Stimulated activated CD4-positive, alpha-beta T cell treated with anti-CD3 and anti-CD28 coated beads, Interleukin-4, amount 100 ng/mL, for 24 hours (primary cell): ENCODE results near the gene DISC1.

Experiments used
- DNase-seq: peaks from one replicate; pipeline ENCODE4 v3.0.0-alpha.2; 2020

DISC1 gene

DNA sequence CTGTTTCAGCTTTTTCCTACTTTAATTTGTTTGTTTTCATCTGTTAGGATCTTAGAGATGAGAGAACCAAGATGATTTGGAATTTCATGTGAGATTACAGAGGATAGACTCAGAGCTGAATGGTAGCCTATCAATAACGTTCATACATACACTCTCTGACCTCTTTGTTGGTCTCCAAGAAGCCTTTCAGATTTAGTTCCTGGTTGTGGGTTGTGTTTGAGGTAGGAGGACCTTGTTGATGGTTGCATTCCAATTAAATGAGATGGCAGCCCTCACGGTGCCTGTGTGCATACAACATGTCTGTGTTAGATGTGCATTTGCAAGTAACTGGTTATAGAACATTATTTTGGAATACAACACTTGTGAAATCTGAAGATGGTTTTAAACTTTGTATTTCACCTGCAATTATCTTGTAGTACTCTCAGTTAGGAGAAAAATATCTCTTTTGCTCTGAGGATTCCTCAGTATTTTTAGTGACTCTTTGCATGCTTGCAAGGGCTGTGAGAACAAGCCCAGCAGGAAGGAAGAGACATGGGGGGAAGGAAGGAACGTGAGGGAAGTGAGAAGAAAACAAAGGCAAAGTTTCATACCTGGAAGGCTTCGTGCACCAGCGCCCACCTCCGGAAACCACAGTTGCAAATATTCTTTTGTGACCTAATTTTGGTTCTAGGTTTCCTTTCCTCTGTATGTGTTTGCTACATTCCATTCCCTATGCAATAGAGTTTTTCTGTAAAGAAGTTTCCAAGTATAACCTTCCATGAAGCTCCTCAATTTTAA lies 291.8 kb downstream of the DISC1 start:
- peak; percentile 18 for DNase-seq

DNA sequence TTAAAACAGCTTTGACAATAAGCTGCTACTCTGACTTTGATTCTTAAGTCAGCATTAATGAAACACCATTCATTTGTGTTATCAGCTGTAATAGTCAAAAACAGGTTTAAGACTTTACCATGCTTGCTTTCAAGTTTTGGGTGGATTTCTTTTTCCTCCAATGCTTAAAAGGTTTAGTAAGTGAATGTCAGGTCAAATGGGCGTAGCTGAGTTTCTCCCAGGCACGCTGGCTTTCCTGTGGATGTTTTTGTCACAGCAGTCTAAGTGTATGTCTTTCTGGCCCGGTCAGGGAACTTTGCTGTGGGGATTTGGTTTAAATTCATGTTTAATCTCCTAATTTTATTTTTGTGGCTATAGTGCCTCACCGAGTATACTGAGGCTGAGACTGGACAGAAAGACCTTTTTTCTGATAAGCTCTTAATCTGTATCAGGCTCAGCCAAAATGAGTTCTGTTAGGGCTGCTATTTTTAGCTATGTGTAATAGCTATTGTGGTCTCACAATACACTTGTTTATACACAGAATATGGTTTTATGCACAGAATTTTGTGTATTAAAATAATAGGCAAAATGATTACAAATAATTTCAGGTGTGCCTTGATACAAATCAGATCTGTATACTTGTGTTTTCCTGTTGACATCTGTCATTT lies 292.8 kb downstream of the DISC1 start:
- no peak for DNase-seq

DNA sequence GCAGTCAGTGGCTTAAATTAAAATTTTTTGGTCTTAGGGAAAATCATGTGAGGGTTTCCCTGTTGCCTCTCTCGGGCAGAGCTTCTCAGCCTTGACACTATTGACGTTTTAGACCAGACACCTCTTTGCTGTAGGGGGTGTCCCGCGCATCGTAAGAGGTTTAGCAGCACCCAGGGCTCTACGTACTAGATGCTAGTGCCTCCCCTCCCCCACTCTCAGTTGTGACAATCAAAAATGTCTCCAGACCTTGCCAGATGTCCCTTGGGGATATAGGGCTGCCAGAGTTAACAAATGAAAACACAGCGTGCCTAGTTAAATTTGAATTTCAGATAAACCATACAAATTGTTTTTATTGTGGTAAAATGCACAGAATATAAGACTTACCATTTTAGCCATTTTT lies 293.3 kb downstream of the DISC1 start:
- peak; percentile 12 for DNase-seq

DNA sequence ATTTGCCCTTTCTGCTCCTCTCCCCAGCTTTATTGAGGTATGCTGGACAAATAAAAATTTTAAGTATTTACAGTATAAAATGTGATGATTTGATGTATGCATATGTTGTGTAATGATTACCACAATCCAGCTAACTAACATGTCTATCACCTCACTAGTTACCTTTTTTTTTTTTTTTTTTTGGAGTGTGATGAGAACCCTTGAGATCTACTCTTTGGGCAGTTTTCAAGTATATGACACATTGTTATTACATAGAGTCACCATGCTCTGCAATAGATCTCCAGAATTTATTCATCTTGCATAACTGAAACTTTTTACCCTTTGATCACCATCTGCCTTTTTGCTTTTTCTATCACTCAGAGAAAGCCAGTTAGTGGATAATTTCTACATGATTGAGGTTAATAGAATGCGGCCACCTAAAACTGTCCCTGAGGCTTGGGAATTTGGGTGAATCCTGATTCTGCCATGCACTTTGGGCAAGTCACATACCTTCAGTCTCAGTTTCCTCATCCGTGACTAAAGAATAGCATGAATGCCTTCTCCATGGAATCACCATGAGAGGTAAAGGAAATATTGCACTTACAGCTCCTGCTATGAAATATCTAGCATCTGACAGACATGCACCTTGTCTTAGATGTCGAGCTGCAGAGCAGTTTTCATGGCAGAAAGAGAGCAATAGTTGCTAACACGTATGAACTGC lies 295.2 kb downstream of the DISC1 start:
- no peak for DNase-seq

DNA sequence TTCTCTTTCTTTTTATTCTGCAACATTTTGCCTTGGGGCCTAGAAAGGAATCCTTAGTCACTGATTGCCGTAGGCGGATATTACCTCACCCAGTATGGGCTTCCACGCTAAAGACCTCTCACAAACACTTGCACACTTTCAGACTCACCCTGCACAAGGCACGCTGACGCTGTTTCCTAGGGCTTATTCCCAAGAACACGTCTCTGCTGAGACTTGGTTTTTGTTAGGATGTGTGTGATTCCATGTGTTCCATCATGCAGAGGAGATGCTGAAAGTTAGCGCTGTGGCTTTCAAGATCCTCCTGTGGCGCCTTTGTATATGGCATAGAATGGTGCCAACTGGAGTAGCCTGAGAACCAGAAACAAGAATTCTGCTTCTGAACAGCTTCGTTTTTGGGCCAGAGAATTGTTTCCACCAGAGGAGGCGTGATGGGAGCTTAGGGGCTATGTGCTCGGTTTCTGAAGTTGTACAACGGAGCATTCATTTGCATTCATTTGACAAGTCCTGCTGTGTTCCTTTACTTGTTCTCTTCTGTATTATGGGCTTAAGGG lies 297.0 kb downstream of the DISC1 start:
- DNase-seq, result no peak

DNA sequence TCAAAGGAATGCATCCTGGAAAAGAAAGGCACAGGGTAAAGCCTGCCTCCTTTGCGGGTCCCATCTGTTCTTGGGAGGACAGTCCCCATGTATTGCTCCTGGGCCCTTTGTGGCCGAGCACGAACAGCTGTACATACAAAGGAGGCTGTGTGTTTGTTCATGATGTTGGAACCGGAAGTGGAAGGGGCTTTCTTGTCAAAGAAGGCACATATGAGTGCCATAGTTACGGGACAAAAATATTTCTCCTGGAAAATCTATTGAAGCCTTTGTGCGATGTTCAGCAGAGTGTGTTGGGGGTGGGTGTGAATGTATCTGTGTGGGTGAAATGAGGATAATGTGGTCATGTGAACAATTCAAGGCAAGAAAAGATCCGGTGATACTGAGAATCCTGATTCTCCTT lies 297.6 kb downstream of the DISC1 start:
- DNase-seq, result no peak

DNA sequence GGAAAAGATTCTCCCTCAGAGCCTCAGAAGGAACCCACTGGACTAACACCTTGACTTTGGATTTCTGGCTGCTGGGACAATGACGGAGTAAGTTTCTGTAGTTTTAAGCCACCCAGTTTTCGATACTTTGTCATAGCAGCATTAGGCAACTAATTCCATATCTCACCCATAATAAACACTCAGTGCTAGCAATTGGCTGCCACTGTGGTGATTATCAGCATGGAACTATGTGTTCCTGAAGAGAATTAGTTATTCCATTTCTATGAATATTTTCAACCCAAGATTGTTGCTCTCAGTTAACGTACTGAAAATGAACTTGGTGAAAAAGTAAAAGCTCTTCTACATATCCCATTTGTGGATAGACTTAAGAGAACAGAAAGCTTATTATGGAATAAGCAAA lies 299.3 kb downstream of the DISC1 start:
- no peak for DNase-seq

DNA sequence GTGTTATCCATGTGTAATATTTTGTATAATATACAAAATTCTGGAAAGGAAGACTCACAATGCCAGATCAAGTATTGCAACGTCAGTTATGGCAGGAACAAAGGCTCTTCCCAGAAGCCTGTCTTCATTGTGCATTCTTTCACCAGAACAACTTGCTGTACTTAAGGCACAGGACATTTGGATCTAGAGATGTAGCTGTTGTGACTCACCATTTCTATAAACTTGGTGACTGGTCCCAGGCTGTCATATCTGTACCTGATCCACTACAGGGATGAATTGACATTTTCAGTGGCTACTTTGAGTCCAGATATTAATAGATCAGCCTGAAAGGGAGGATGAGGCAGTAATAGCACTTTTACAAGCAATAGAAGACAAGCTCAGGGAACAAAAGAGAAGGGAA lies 299.8 kb downstream of the DISC1 start:
- no peak for DNase-seq

DNA sequence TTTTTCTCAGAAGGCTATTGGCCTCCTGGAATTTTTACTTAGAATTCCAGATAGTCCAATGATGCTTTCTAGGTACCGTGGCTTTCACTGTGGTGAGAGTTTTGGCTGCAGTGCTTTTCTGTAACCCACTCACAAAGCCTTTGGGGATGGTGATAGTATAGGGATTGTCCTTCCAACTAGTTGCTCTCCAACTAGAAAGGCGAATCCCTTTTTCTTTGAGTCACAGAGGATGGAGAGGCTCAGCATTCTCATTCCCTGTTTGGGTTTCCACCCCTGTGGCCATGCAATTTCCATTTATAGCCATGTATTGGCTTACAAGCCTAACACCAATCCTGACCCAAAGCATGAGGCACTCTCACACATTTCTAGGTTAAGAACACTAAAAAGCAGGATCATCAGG lies 300.3 kb downstream of the DISC1 start:
- DNase-seq, result no peak

DNA sequence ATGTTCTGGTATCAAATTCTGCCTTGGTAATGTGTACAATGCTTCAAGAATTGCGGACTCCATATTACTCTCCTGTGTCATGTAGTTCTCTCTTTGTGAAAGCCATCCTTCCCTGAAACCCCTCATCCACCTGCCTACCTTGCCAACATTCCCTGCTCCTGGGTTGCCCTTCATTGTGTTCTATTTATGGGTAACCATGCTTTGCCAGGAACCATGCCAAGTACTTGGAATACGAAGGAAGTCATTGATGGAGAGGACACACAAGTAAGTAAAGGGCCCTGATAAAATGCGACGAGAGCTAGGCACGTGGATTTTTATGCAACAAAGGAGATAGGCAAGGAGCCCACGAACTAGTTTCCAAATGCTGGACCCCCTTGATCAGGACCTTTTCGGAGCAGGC lies 300.8 kb downstream of the DISC1 start:
- no peak for DNase-seq

DNA sequence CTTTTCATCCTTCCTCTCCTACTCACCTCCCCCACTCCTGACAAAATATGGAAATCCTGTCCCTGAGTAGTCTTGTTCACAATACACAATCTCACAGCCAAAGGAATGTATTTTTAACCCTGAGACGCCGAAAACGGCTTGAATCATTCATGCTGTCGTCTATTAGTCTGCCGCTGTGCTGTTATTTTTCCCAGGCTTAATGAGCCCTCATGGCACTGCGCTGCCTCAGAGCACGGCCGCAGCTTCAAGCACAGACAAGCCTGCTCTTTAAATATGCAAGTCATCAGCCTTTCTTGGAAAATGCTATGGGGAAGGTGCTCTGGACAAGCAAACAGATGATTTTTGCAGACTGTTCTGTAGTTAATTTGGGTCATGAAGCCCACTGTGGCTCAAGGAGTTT lies 302.7 kb downstream of the DISC1 start:
- no peak for DNase-seq

DNA sequence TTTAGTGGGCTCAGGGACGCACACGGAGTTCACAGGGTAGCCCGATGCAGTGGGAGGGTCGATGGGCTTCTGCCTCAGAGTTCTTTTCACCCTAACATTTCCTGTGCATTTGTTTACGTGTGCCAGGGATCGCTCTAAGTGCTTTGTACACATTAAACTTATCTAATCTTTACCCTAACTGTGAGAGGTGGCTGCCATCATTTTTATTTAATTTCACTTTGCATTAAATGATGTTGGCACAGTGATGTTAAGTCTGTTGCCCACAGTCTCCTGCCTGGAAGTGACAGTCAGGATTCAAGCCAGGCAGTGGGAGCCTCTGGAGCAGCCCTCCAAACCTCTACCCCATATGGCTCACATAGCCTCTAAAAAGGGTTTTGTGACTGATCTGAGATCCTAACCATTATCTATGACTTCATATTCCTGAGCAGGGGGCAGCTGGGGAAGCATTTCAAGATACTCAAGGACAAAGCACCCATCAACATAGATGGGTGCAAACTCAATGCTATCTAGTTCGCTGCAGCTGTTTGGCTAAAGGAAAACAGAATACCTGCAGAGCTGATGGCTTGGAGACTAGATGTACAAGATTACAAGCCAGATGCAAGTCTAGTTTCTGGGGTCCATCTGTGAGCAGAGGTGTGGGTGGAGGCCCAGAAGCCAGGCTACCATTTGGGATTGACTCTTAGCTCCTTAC lies 303.8 kb downstream of the DISC1 start:
- no peak for DNase-seq

DNA sequence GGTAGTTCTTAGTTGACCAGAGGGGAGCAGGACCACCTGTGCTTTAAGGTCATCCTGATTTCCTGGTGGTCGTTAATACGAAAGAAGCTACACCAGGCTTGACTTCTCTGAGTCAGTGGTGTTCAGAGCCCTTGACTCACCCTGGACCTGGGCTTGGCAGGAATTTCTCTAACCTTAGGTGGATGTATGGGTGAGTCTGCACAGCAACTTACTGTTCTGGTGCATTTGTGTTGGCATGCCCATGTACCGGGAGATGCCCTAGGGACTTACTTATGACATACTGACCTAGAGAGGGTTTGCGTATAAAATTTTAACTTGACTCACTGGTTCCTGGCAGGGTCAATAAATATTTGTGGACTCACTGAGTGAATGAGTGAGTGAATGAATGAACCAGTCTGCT lies 304.6 kb downstream of the DISC1 start:
- no peak for DNase-seq

DNA sequence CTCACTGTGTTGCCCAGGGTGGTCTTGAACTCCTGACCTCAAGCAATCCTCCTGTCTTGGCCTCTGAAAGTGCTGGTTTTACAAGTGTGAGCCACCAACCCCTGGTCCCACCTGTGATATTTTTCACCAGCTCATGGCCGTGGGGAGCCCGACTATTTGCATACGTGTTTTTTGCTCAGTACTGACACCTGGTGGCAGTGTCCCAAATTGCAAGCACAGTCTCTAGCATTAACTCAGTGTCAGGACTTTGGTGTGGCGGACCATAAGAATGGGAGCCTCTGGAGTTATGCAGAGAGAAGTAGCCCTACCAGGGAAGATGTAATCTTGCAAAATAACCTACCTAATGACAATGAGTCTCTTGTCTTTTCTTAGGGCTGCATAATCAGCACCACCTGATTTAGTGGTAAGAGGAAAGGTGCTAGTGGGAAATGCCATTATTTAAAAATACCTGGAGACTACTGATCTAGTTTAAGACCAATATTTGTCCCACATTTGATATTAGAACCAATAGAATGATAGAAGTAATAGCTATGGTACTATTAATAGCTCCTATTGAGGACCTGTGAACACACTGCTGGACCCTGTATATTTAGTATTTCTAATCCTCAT lies 305.4 kb downstream of the DISC1 start:
- DNase-seq, result peak; percentile 42

DNA sequence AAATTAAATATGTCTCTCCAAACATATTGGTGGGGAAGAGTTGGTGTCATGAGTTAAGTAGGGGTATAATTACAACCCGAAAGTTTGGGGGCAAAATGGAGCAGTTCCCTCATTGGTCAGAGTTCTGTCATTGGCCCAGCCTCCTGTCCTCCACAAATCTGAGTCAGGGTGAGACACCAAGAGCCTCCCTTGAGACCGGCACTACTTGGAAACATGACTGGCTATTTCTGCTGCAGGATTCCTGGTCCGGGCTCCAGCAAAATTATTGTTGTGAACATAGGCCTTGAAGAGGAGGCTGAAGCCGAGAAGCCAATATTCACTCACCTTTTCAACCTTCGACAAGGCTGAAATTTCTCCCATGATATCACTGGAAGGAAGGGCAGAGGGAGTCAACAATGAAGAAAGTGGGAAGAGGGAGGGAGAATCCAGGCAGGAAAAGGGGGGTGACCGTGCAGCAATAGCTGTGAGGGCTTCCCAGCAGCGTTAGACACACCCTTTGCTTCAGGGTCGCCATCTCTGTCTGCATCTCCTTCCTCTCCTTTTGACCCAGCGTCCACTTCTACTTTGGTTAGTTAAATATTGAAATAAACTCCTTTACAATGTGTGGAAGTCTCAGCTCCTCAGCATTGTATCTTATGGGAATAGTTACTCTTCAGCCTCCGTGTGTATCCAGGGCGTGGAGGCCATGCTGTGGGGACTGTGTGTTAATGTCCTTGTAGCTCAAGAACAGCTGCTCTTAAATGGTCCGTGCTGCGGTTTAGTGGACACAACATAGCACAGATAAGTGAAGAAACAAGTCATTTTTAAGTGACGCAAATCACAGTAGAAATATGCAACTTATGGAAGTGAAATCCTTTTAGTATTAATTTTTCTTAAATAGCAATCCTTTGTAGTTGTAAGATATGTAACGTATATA lies 307.4 kb downstream of the DISC1 start:
- no peak for DNase-seq

DNA sequence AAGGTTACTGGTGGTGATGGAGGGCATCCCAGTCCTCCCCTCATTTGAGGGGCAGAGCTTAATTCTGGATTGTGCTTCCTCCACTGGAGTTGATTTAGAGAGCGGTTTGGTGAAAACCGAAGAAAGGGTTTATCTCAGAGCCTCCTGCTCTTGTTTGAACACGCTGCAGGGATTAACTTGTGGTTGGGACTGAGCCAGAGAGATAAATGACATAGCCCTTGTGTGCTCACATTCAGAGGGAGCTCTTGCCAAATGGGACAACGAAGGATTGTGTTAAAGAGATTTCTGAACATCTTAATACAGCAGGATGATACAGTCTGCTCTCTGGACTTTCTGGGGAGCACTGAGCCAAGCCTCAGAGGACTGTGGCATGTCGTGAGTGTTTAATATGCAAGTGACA lies 308.2 kb downstream of the DISC1 start:
- no peak for DNase-seq

DNA sequence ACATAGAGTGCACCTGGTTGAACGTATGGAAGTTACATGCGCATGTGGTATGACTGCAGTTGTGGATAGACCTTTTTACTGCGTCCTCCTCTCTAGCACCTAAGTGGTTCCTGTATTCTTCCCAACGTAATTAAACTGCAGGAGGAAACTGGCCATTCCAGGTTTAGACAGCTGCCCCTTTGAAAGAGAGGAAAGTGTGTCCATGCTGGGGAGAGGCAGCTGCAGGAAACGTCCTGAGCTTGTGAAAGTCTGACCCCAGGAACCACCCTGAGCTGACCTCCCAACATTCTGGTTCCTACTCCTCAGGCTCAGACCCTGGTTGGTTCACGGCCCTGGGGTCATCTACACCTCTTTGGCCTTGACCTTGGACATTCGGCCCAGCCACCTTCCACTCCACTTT lies 309.3 kb downstream of the DISC1 start:
- DNase-seq, result no peak

DNA sequence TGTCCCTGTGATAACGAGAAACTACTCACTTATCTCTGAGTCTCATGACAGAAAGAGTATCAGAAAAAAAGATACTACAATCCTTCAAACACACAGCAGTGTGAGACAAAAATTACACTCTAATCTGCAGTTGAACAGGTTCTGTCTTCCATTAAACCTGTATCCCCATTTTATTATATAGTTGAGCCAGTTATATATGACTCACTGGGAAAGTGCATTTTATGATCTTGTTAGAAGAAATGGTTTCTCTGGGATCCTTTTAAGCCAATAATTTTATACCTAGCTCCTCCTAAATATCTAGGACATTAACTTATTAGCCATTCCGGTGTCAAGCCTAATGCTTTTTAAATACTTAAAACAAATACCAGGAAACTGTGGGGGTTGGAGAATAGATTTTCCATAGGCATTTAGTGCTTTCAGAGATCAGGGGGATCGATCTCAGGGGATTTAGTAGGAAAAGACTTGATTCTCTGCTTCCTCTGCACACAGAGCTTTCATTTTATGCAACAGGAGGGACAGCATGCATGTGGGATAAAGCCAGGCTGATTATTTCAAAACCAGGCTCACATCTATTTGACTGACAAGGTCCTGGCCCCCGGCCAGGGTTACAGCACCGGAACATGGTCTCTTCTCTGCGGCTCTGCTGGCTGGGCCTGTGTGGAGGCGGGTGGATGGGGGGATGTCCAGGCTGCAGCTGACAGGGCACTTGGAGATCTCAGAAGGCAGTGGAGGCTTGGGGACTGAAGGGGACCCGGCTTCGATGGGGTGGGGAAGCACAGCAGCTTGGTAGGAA lies 310.6 kb downstream of the DISC1 start:
- DNase-seq, result no peak

DNA sequence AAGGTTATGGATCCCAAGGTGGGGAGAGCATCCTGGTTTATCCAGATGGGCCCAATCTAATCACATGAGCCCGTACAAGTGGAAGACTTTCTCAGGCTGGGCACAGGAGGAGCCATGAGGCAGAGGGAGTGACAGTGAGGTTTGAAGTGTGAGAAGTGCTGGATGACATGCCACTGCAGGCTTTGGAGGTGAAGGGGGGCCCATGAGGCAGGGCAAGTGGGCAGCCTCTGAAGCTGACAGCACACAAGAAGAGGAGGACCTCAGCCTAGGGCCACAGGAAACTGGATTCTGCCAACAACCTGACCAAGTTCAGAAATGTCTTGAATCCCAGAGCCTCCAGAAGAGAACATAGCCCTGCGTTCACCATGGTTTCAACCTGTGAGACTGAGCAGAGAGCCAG lies 311.6 kb downstream of the DISC1 start:
- DNase-seq, result no peak

DNA sequence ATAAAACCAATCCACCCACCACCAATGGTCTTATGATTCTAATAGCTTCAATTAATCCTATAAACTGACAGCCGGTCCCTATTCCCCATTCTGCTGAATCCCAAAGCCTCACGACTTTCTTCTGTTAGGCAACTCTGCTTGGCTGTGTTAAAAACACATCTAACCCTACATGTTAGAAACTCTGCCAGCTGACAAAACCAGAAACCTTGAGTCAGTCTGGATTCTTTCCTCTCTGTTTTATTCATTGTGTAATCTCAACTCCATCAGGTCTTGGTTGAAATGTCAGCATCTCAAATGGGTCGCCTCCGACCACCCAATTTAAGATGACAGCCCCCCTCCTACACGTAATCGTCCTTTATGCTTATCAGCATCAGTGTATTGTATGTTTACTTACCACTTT lies 312.1 kb downstream of the DISC1 start:
- no peak for DNase-seq

DNA sequence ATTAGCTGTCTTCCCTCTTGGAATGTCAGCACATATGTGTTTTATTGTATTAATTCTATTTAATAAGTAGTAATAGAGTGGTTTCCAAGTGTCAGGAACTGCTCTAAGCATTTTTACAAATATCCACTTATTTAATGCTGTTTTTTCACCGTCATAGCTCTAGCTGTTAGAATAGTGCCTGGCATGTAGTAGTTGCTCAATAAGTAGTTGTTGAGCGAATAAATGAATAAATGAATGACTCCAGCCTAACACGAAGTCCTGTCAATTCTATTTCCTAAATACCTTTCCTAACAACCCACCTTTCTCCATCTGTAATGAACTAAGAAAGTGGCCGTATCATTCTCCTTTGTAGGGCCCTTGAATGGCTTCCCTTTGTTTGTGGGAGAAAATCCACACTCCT lies 312.5 kb downstream of the DISC1 start:
- DNase-seq, result no peak
